HCT116 (cell line): ENCODE measurements around the gene CACNA1E. TPM values are rescaled to one million over a fixed set of nuclear protein-coding genes. Genes with fewer than 3 reads are reported as not detected.

Experiments
- ATAC-seq: fragments of 200-7000 bp; cut with Tn5 transposase; 2 replicates; pipeline ENCODE4 v1.9.1; 2020; ENCODE audit warnings: mild to moderate bottlenecking, moderate library complexity
- BruUV-seq: library from RNA; stranded (reverse); fragments of 400-500 nt; replicated peaks from 2 replicates; lab custom pipeline; 2021; lab: Mats Ljungman, UMichigan
- CTCF ChIA-PET: fragments of 300-600 bp; sonication (Branson Sonifier 250); formaldehyde crosslinking; loops from one replicate; lab custom pipeline; 2021; ENCODE audit warnings: antibody characterized with exemption; lab: Charles Lee
- POLR2A ChIA-PET: fragments of 300-600, 350-600 bp; sonication (Branson Sonifier 250); formaldehyde crosslinking; loops from one replicate; lab custom pipeline; 2021; ENCODE audit warnings: antibody characterized with exemption; lab: Charles Lee
- RAD21 ChIA-PET, 2 experiments: fragments of 300-600 bp; sonication (Branson Sonifier 250); formaldehyde crosslinking; loops; one replicate each; lab custom pipeline; 2023; ENCODE audit warnings: low total read pairs in 2 of 2; ENCODE audit not compliant: uncharacterized antibody in 2 of 2, unreplicated experiment in 2 of 2, low non-redundant PET in 1 of 2; lab: Charles Lee
- DNase-seq: peaks from one replicate; pipeline ENCODE4 v3.0.0-alpha.2; 2010; ENCODE audit warnings: low read depth, low spot score
- H2AFZ ChIP-seq: fragments of 200-600 bp; shearing (Covaris generic), sonication (generic); 2 replicates; pipeline ENCODE4 v1.6.1; 2017; ENCODE audit warnings: low read depth, mixed run types, mixed read lengths, antibody characterized with exemption, low read length; ENCODE audit not compliant: poor library complexity, severe bottlenecking
- H3K27ac ChIP-seq: 2 replicates; pipeline ENCODE4 v1.5.1; 2012; ENCODE audit warnings: low read depth, low read length
- H3K27me3 ChIP-seq: fragments of 200-600 bp; sonication (generic); 2 replicates; pipeline ENCODE4 v1.6.1; 2016; ENCODE audit warnings: mixed run types, low read length, mixed read lengths; ENCODE audit not compliant: insufficient read depth
- H3K36me3 ChIP-seq, 2 experiments: fragments of 200-500 bp in 1 of 2; fragments of 200-600 bp in 1 of 2; sonication (Bioruptor generic) in 1 of 2; sonication (generic) in 1 of 2; 2 replicates each; pipeline versions ENCODE4 v1.5.1 to v1.6.1; 2014 to 2016; ENCODE audit warnings: low read length in 2 of 2, inconsistent platforms in 1 of 2, mixed read lengths in 1 of 2, mixed run types in 1 of 2; ENCODE audit not compliant: insufficient read depth in 2 of 2, control insufficient read depth in 1 of 2
- H3K4me1 ChIP-seq, 2 experiments: fragments of 200-600 bp in 1 of 2; sonication (generic) in 1 of 2; 2 replicates each; pipeline versions ENCODE4 v1.5.1 to v1.6.1; 2012 to 2017; ENCODE audit warnings: low read length in 2 of 2, inconsistent platforms in 1 of 2, mild to moderate bottlenecking in 1 of 2, mixed read lengths in 1 of 2, mixed run types in 1 of 2, moderate library complexity in 1 of 2; ENCODE audit not compliant: insufficient read depth in 2 of 2, control insufficient read depth in 1 of 2
- H3K4me2 ChIP-seq: fragments of 200-600 bp; sonication (generic); 2 replicates; pipeline ENCODE4 v1.6.1; 2017; ENCODE audit warnings: mixed run types, low read length, mixed read lengths
- H3K4me3 ChIP-seq, 2 experiments: fragments of 200-600 bp in 1 of 2; sonication (generic) in 1 of 2; replicated peaks in 1 of 2; 2 replicates each; pipeline ENCODE4 v1.5.1; 2011 to 2016; ENCODE audit warnings: low read length in 2 of 2, control low read depth in 1 of 2, low read depth in 1 of 2, mild to moderate bottlenecking in 1 of 2, mixed read lengths in 1 of 2, mixed run types in 1 of 2
- H3K79me2 ChIP-seq: fragments of 200-600 bp; sonication (generic); 2 replicates; pipeline ENCODE4 v1.6.1; 2017; ENCODE audit warnings: mild to moderate bottlenecking, mixed run types, low read length, moderate library complexity, mixed read lengths; ENCODE audit not compliant: insufficient read depth
- H3K9ac ChIP-seq: fragments of 200-600 bp; sonication (generic); 2 replicates; pipeline ENCODE4 v1.6.1; 2016; ENCODE audit warnings: low read length, mixed read lengths
- H3K9me2 ChIP-seq: fragments of 200-600 bp; sonication (generic), shearing (Covaris generic); 2 replicates; pipeline ENCODE4 v1.6.1; 2017; ENCODE audit warnings: mixed run types, mild to moderate bottlenecking, moderate library complexity; ENCODE audit not compliant: insufficient read depth
- H3K9me3 ChIP-seq, 2 experiments: fragments of 200-500 bp in 1 of 2; fragments of 200-600 bp in 1 of 2; sonication (Bioruptor generic) in 1 of 2; sonication (generic) in 1 of 2; 2 replicates each; pipeline ENCODE4 v1.6.1; 2014 to 2017; ENCODE audit warnings: low read length in 2 of 2, mixed read lengths in 2 of 2, inconsistent platforms in 1 of 2, low read depth in 1 of 2, mild to moderate bottlenecking in 1 of 2, mixed run types in 1 of 2, moderate library complexity in 1 of 2; ENCODE audit not compliant: control insufficient read depth in 1 of 2, insufficient read depth in 1 of 2
- H4K20me1 ChIP-seq: fragments of 200-600 bp; sonication (generic), shearing (Covaris generic); 2 replicates; pipeline ENCODE4 v1.6.1; 2017; ENCODE audit warnings: mixed run types, mild to moderate bottlenecking, moderate library complexity; ENCODE audit not compliant: insufficient read depth
- CEBPB ChIP-seq: IDR thresholded peaks from 2 replicates; pipeline ENCODE4 v1.6.1; 2012; ENCODE audit warnings: low read depth
- POLR2A ChIP-seq: IDR thresholded peaks from 2 replicates; pipeline ENCODE4 v1.7.0; 2011; ENCODE audit warnings: borderline replicate concordance; ENCODE audit not compliant: insufficient read depth, insufficient read length; ENCODE audit errors: extremely low read depth
- POLR2AphosphoS5 ChIP-seq: IDR thresholded peaks from 2 replicates; pipeline ENCODE4 v1.6.1; 2011; ENCODE audit warnings: mild to moderate bottlenecking, low read depth, low read length, moderate library complexity
- SIN3A ChIP-seq: IDR thresholded peaks from 2 replicates; pipeline ENCODE4 v1.6.1; 2012; ENCODE audit warnings: low read depth
- YY1 ChIP-seq: IDR thresholded peaks from 2 replicates; pipeline ENCODE4 v1.6.1; 2011; ENCODE audit warnings: low read length, low read depth, moderate library complexity, mild to moderate bottlenecking; ENCODE audit not compliant: insufficient replicate concordance; ENCODE audit errors: extremely low read depth
- ZFX ChIP-seq: fragments of 450-650 bp; IDR thresholded peaks from 2 replicates; pipeline ENCODE4 v1.6.1; 2017
- intact Hi-C: fragments of 100-400 bp; cut with micrococcal nuclease; formaldehyde crosslinking; loops from 2 replicates; pipeline ENCODE4 v1.10.0; 2022
- total RNA-seq: library from RNA; stranded (reverse); gene quantifications from one replicate; pipeline ENCODE4 v1.2.1, GENCODE V29; 2021; ENCODE audit not compliant: unreplicated experiment
- TF ChIP-seq, protein P1 (sequence below), 3 experiments: fragments of 200-600 bp in 1 of 3; sonication (generic) in 1 of 3; IDR thresholded peaks in 2 of 3; conservative IDR thresholded peaks in 1 of 3; 2 replicates each; pipeline ENCODE4 v1.5.1; 2012 to 2017; ENCODE audit warnings: low read depth in 2 of 3, low read length in 2 of 3, antibody characterized with exemption in 1 of 3, borderline replicate concordance in 1 of 3, control low read depth in 1 of 3, mild to moderate bottlenecking in 1 of 3, mixed read lengths in 1 of 3, mixed run types in 1 of 3, moderate library complexity in 1 of 3; ENCODE audit not compliant: insufficient read depth in 1 of 3
- TF ChIP-seq, protein P2 (sequence below): IDR thresholded peaks from 2 replicates; pipeline ENCODE4 v1.6.1; 2012
- TF ChIP-seq, protein P3 (sequence below): IDR thresholded peaks from 2 replicates; pipeline ENCODE4 v1.6.1; 2012

The CACNA1E gene
- total RNA-seq, 1 experiment from 2014 or later, result 0.02 TPM

DNA sequence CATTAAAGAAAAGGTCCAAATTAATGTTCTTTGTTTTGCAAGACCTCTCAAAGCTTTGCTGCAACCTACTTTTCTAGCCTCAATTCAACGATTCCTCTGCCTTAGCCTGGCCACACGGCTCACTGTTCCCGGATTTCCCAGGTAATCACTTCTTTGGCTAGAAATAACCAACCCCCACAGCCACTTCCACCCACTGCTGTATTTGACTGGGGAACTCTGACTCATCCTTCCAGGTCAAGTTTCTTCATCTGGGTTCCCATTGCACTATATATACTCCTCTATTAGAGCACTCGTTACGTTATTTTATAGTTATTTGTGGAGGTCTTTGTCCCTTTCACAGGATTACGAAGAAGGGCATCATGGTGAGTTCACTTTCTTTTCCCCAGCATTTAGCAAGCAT lies 185.9 kb downstream of the CACNA1E start:
- Histone ChIP-seq H3K4me3 (no peak overlapping the region), H3K27me3 (peaks cover 6% of the 10 kb centered on the region; the same call in 1 of the 2 replicates), H3K4me1 (no peaks in the 10 kb centered on the region), H3K27ac (no peak overlapping the region), H3K4me2 (no peak overlapping the region), H3K9me3 (no peaks in the 10 kb centered on the region), H4K20me1 (no peaks in the 10 kb centered on the region), H2AFZ (no peak overlapping the region), H3K79me2 (no peaks in the 10 kb centered on the region), H3K36me3 (no peaks in the 10 kb centered on the region), H3K9ac (no peak overlapping the region), H3K9me2 (no peaks in the 10 kb centered on the region)
- DNase-seq (no peak), ATAC-seq (no peak)
- CTCF ChIA-PET, result no interaction called here
- TF ChIP-seq, protein P1, sequence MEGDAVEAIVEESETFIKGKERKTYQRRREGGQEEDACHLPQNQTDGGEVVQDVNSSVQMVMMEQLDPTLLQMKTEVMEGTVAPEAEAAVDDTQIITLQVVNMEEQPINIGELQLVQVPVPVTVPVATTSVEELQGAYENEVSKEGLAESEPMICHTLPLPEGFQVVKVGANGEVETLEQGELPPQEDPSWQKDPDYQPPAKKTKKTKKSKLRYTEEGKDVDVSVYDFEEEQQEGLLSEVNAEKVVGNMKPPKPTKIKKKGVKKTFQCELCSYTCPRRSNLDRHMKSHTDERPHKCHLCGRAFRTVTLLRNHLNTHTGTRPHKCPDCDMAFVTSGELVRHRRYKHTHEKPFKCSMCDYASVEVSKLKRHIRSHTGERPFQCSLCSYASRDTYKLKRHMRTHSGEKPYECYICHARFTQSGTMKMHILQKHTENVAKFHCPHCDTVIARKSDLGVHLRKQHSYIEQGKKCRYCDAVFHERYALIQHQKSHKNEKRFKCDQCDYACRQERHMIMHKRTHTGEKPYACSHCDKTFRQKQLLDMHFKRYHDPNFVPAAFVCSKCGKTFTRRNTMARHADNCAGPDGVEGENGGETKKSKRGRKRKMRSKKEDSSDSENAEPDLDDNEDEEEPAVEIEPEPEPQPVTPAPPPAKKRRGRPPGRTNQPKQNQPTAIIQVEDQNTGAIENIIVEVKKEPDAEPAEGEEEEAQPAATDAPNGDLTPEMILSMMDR (IDR thresholded peaks at IDR 0.05 in 2 of 3, conservative IDR thresholded peaks at IDR 0.05 in 1 of 3; ENCODE audit: borderline replicate concordance in 1 of 3, insufficient read depth in 1 of 3, low read depth in 2 of 3, low read length in 2 of 3), result no peak
- TF ChIP-seq ZFX (no peak), POLR2A (no peak), CEBPB (no peak), SIN3A (no peak), POLR2AphosphoS5 (no peak), YY1 (no peak)
- TF ChIP-seq, protein P2, sequence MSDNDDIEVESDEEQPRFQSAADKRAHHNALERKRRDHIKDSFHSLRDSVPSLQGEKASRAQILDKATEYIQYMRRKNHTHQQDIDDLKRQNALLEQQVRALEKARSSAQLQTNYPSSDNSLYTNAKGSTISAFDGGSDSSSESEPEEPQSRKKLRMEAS, result no peak
- TF ChIP-seq, protein P3, sequence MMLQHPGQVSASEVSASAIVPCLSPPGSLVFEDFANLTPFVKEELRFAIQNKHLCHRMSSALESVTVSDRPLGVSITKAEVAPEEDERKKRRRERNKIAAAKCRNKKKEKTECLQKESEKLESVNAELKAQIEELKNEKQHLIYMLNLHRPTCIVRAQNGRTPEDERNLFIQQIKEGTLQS, result no peak
- BruUV-seq, result no TSS peak
- RAD21 ChIA-PET, result no interaction called here
- POLR2A ChIA-PET, result no interaction called here
- intact Hi-C loops, result no loop called here
